Measurements from ENCODE around the gene ALOX12B.

ALOX12B gene

GRCh38 chr17:8044819-8045810, 42.4 kb downstream of the ALOX12B start:
- DNase-seq (ENCODE audit: low spot score): no peak
- no peak for TF ChIP-seq CTCF (conservative IDR thresholded peaks at IDR 0.05; ENCODE audit: low read depth)
- ChIA-PET POLR2A (ENCODE audit: low non-redundant PET) (no interaction called here), CTCF (interaction anchor here (0.6 to 0.7 kb wide), 3 partner anchors 34 to 212 kb away, joined by 3 to 4 read pairs (median 4); no protein-coding TSS in a partner anchor)
- H3K27ac ChIP-seq: no peak overlapping the region

- no peak for TF ChIP-seq CTCF (conservative IDR thresholded peaks at IDR 0.05; ENCODE audit: low read depth)
- H3K27ac ChIP-seq: peak overlapping the region; percentile 10
- CTCF ChIA-PET: interaction anchor here (0.6 to 1.9 kb wide), 39 partner anchors 11 to 1172 kb away, joined by 3 to 26 read pairs (median 4); partner anchors contain the start of genes ALOX12B, CNTROB and TRAPPC1
- POLR2A ChIA-PET (ENCODE audit: low non-redundant PET): interaction anchor here (0.6 to 1.2 kb wide), 2 partner anchors 22 to 106 kb away, joined by 3 read pairs; no protein-coding TSS in a partner anchor
- DNase-seq (ENCODE audit: low spot score): no peak
Measured at GRCh38 chr17:8041979-8042378, 45.5 kb downstream of the ALOX12B start.

GRCh38 chr17:8041249-8041928, 46.1 kb downstream of the ALOX12B start:
- peak; percentile 70 for TF ChIP-seq CTCF (conservative IDR thresholded peaks at IDR 0.05; ENCODE audit: low read depth)
- POLR2A ChIA-PET (ENCODE audit: low non-redundant PET): interaction anchor here (0.6 to 1.2 kb wide), 2 partner anchors 21 to 105 kb away, joined by 3 read pairs; no protein-coding TSS in a partner anchor
- CTCF ChIA-PET: interaction anchor here (0.6 to 1.9 kb wide), 42 partner anchors 10 to 304 kb away, joined by 3 to 26 read pairs (median 4); partner anchors contain the start of genes ALOX12B, CNTROB and TRAPPC1
- H3K27ac ChIP-seq: peak overlapping the region; percentile 79
- DNase-seq (ENCODE audit: low spot score): peak; percentile 53

GRCh38 chr17:8039611-8040168, 47.8 kb downstream of the ALOX12B start:
- POLR2A ChIA-PET (ENCODE audit: low non-redundant PET): no interaction called here
- no peak for DNase-seq (ENCODE audit: low spot score)
- peak overlapping the region; percentile 79 for H3K27ac ChIP-seq
- TF ChIP-seq CTCF (conservative IDR thresholded peaks at IDR 0.05; ENCODE audit: low read depth): no peak
- CTCF ChIA-PET: interaction anchor here (0.6 to 0.7 kb wide), 2 partner anchors 18 to 293 kb away, joined by 3 read pairs; no protein-coding TSS in a partner anchor

GRCh38 chr17:8038954-8039610, 48.4 kb downstream of the ALOX12B start, which contains the start of gene ALOX15B:
Gene ALOX15B (plus strand): TSS chr17:8039059. CDS start chr17:8039156, 97 bp downstream.
- peak within 1 kb of the TSS; percentile 79 for H3K27ac ChIP-seq
- DNase-seq (ENCODE audit: low spot score): no peak
- POLR2A ChIA-PET (ENCODE audit: low non-redundant PET): no interaction called here
- CTCF ChIA-PET: interaction anchor here (0.6 kb wide), 1 partner anchor 293 kb away, joined by 3 read pairs; no protein-coding TSS in a partner anchor
- no peak for TF ChIP-seq CTCF (conservative IDR thresholded peaks at IDR 0.05; ENCODE audit: low read depth)

All from RWPE1 (cell line).